ENCODE measurements around the gene ABCB8. TPM values are rescaled to one million over a fixed set of nuclear protein-coding genes. Genes with fewer than 3 reads are reported as not detected.

The ABCB8 gene
- total RNA-seq, 4 donors from 2014 or later, result 29.5 to 42.3 (median 31.9) TPM

DNA sequence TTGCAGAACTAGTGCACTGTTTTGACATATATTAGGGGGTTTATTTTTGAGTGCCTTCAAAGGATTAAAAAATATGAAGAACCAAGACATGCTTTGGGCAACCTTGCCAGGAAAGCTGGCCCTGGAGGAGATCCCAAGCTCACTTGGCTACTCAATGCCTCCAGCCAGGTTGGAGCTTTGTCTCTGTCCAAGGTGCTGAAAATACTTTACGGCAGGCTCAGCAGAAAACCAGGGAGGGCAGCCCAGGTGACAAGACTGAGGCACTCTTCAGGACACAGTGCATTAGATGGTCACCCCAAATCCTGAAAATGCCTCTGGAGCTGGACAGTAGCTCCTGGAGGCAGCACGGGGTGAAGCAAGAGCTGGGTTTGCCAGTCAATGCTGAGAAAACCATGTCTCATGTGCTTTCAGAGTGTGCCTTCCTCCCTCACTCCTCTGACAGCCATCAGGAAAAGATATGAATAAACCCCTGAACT is 44.3 kb upstream of the ABCB8 start:
- 9% methylated on average over 2 of the region's 2 CpGs for WGBS

DNA sequence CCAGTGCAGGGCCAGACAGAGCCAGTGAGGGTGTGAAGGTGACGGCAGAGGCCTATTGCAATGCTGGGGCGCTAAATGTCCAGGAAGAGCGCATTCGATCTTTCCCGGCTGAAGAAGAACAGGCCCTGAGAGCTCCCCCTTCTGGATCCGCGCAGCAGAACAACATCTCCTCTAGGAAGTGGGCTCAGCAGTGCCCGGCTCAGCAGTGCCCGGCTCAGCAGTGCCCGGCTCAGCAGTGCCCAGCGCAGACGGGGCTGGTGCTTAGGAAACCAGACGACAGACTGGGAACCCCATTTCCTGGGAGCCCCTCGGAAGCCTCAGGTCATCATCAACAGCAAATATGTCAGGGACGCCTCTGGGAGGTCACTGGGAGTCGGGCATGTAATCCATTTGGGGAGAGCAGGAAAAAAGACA is 42.1 kb upstream of the ABCB8 start:
- H3K27ac ChIP-seq, result no peak overlapping the region
- 16% methylated on average over 8 of the region's 16 CpGs for WGBS
- H3K4me3 ChIP-seq, result no peak overlapping the region
- no peaks in the 10 kb centered on the region for H3K9me3 ChIP-seq
- TF ChIP-seq EP300 (IDR thresholded peaks at IDR 0.05) (no peak), POLR2A (IDR thresholded peaks at IDR 0.05) (no peak), POLR2AphosphoS5 (IDR thresholded peaks at IDR 0.05) (no peak)
- TF ChIP-seq, protein P1, sequence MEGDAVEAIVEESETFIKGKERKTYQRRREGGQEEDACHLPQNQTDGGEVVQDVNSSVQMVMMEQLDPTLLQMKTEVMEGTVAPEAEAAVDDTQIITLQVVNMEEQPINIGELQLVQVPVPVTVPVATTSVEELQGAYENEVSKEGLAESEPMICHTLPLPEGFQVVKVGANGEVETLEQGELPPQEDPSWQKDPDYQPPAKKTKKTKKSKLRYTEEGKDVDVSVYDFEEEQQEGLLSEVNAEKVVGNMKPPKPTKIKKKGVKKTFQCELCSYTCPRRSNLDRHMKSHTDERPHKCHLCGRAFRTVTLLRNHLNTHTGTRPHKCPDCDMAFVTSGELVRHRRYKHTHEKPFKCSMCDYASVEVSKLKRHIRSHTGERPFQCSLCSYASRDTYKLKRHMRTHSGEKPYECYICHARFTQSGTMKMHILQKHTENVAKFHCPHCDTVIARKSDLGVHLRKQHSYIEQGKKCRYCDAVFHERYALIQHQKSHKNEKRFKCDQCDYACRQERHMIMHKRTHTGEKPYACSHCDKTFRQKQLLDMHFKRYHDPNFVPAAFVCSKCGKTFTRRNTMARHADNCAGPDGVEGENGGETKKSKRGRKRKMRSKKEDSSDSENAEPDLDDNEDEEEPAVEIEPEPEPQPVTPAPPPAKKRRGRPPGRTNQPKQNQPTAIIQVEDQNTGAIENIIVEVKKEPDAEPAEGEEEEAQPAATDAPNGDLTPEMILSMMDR (IDR thresholded peaks at IDR 0.05), result peak in 1 of 2 donors; percentile 65
- DNase-seq (ENCODE audit: low spot score in 2 of 2), result no peak
- peaks cover 12% of the 10 kb centered on the region for H3K4me1 ChIP-seq
- peaks cover 33% of the 10 kb centered on the region for H3K27me3 ChIP-seq
- H3K36me3 ChIP-seq, result no peaks in the 10 kb centered on the region

More for the DNA sequence above, 44.3 kb upstream of the ABCB8 start:
- Histone ChIP-seq H3K27ac (no peak overlapping the region), H3K27me3 (peaks cover 55% of the 10 kb centered on the region), H3K36me3 (no peaks in the 10 kb centered on the region), H3K9me3 (no peaks in the 10 kb centered on the region), H3K4me3 (no peak overlapping the region), H3K4me1 (peaks cover 13% of the 10 kb centered on the region)
- no peak for DNase-seq (ENCODE audit: low spot score in 2 of 2)
- no peak for TF ChIP-seq EP300 (IDR thresholded peaks at IDR 0.05)
- TF ChIP-seq POLR2A (IDR thresholded peaks at IDR 0.05), result no peak
- TF ChIP-seq, protein P1 (IDR thresholded peaks at IDR 0.05), result no peak
- TF ChIP-seq POLR2AphosphoS5 (IDR thresholded peaks at IDR 0.05), result no peak

DNA sequence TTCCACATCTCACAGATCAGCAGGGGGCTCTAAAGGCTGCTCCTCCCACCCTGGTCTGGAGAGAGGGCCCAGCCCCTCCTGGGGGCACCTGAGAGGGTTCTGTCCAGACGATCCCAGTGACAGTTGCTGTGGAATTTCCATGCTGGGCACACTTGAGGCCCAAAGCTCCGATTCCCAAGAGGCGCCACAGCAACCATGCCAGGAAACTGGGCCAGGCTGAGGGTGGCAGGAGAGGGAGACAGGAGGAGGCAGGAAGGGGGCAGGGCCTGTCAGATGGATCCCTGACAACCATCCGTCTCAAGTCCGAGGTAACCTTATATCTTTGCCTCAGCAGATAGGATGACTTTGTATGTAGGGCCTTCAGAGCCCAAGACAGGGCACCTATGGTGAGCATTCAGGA is 41.7 kb upstream of the ABCB8 start:
- Histone ChIP-seq H3K9me3 (no peaks in the 10 kb centered on the region), H3K4me1 (peaks cover 12% of the 10 kb centered on the region), H3K27ac (no peak overlapping the region), H3K36me3 (no peaks in the 10 kb centered on the region), H3K4me3 (no peak overlapping the region), H3K27me3 (peaks cover 29% of the 10 kb centered on the region)
- TF ChIP-seq POLR2AphosphoS5 (IDR thresholded peaks at IDR 0.05) (no peak), EP300 (IDR thresholded peaks at IDR 0.05) (no peak), POLR2A (IDR thresholded peaks at IDR 0.05) (no peak)
- TF ChIP-seq, protein P1 (IDR thresholded peaks at IDR 0.05), result no peak
- no peak for DNase-seq (ENCODE audit: low spot score in 2 of 2)
- WGBS, result 70% methylated on average over 2 of the region's 5 CpGs

DNA sequence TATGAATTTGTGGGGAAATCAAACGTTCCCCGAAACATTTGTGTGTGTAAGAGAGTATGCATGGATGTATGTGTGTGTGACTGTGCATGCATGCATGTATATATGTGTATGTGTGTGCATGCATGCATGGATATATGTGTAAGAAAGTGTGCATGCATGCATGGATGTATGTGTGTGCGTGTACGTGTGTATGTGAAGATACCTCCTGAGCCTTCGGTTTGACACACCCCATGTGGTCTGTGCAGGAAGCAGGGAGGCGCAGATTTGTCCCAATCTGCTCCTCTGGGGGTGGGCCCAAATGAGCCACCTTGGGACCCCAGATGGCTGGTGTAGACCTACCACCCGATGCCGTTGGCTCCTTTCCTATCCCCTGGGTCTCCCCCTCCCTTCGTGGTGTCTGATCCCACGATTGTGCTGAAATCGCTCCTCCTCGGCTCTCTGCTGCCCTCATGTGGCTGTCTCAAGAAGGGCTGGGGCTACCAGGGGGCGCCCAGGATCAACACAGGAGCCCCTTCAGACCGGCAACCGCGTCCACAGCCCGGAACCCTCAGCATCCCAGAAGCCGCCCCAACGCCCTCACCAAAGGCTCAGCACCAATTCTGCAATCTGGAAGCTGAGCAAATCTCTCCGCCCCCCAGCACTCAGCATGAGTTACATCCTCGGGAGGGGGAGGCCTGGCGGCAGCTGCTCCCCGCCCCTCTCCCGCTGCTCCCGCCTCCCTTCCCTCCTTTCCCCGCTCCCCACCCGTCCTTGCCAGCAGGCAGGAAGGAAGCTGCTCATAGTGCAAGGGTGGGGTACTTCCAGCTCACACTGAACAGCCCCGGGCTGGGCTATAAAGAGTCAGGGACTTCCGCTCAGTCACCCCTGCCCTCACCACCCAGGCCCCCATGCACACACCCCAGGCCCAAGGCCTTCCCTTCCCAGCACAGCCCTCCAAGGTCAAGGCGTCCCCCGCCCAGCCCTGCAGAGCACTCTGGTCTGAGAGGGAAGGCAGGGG is 39.7 kb upstream of the ABCB8 start:
- peaks cover 18% of the 10 kb centered on the region for H3K27me3 ChIP-seq
- WGBS, result 23% methylated on average over 17 of the region's 31 CpGs
- H3K27ac ChIP-seq, result peak overlapping the region; percentile 20
- H3K4me1 ChIP-seq, result peaks cover 12% of the 10 kb centered on the region
- TF ChIP-seq EP300 (IDR thresholded peaks at IDR 0.05) (no peak), POLR2A (IDR thresholded peaks at IDR 0.05) (no peak)
- TF ChIP-seq, protein P1 (IDR thresholded peaks at IDR 0.05), result peak; percentile 57 to 74
- no peaks in the 10 kb centered on the region for H3K36me3 ChIP-seq
- peak in 1 of 2 donors; percentile 81 for DNase-seq (ENCODE audit: low spot score in 2 of 2)
- H3K4me3 ChIP-seq, result no peak overlapping the region
- no peaks in the 10 kb centered on the region for H3K9me3 ChIP-seq

DNA sequence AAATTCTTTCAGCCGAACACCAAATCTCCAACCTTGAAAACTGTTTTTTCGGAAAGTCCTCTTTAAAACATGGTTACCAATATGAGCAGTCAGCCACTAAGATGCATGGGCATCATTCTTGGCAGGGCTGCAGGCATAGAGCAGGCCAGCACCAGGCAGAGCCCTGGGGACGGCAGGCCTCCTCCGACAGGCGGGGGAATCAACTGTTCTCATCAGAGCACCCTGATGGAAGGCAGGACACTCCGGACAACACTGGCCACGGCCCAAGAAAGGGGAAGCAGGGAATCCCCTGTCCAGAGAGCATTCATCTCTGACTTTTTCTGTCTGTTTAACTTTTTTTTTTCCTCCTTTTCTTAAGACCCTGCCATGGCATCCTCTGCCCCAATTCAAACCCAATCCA is 38.8 kb upstream of the ABCB8 start:
- no peak for DNase-seq (ENCODE audit: low spot score in 2 of 2)
- H3K27ac ChIP-seq, result peak overlapping the region; percentile 20
- WGBS, result 51% methylated on average over 7 of the region's 7 CpGs

More for the DNA sequence above, 38.8 kb upstream of the ABCB8 start:
- H3K9me3 ChIP-seq, result no peaks in the 10 kb centered on the region
- no peaks in the 10 kb centered on the region for H3K36me3 ChIP-seq
- TF ChIP-seq POLR2AphosphoS5 (IDR thresholded peaks at IDR 0.05), result no peak
- no peak for TF ChIP-seq POLR2A (IDR thresholded peaks at IDR 0.05)
- TF ChIP-seq EP300 (IDR thresholded peaks at IDR 0.05), result no peak
- TF ChIP-seq, protein P1 (IDR thresholded peaks at IDR 0.05), result no peak
- H3K27me3 ChIP-seq, result peaks cover 18% of the 10 kb centered on the region
- H3K4me3 ChIP-seq, result no peak overlapping the region
- peaks cover 12% of the 10 kb centered on the region for H3K4me1 ChIP-seq
